Gastrocnemius medialis (tissue), 4 donors: ENCODE measurements around the gene SIL1.

Experiments
- CTCF ChIP-seq, 5 experiments: fragments of 450-650 bp in 3 of 5; fragments of 200-600 bp in 2 of 5; sonication (generic) in 2 of 5; IDR thresholded peaks in 4 of 5; conservative IDR thresholded peaks in 1 of 5; 1 replicate in 4 of 5; 2 replicates in 1 of 5; pipeline ENCODE4 v1.5.1; 2016 to 2019; ENCODE audit warnings: antibody characterized with exemption in 5 of 5, mild to moderate bottlenecking in 3 of 5, moderate library complexity in 3 of 5
- POLR2A ChIP-seq, 2 donors: fragments of 450-650 bp; IDR thresholded peaks; one replicate each; pipeline ENCODE4 v1.6.1; 2017; ENCODE audit warnings: antibody characterized with exemption in 2 of 2, mild to moderate bottlenecking in 2 of 2, moderate library complexity in 2 of 2

DNA sequence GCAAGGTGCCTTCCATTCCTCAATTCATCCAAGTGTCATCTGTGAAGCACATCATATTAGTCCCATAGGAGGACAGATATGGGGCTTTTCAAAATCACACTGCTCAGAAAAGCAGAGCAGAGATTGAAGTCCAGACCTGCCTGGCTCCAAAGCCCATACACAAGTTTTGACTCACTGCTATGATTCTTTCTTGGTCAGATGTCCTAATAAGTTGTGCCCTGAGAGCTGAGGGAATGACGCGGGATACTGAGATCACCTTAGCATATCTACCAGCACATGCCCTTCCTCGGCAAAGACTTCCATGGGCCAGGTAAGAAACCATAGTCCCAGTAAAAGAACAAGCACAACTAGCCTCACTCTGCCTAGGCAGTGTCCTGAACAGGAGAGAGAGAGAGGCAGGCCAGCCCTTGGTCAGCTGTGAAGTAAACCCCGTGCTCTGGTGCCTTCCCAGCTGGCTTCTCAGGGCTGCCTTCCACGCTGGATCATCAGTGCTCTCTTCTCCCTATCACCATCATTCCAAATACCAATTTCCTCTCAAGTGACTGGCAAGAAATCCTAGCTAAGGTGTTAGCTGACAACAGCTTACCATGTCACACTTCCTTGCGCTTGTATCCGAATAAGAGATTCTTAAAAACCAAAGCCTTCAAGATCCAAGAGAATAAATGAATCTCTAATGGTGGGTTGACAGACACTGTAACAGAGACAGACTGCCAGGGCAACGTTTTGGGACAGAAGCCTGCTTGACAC lies 73.2 kb downstream of the SIL1 start:
- TF ChIP-seq CTCF (IDR thresholded peaks at IDR 0.05 in 4 of 5, conservative IDR thresholded peaks at IDR 0.05 in 1 of 5) (no peak), POLR2A (IDR thresholded peaks at IDR 0.05) (no peak)
